Astrocyte (in vitro differentiated cells and primary cell): ENCODE data around the gene ATP2B2. TPM values are rescaled to one million over a fixed set of nuclear protein-coding genes. Genes with fewer than 3 reads are reported as not detected.

Experiments
- DNase-seq: peaks from one replicate; pipeline ENCODE4 v3.0.0-alpha.2; 2010; ENCODE audit warnings: low read depth
- FAIRE-seq: peaks from 2 replicates; lab custom pipeline; 2011; peaks lifted over from hg19 to GRCh38; lab: Jason Lieb, UNC
- H2AFZ ChIP-seq: 2 replicates; pipeline ENCODE4 v1.6.0; 2012; ENCODE audit warnings: low read depth, low read length, inconsistent platforms
- H3K27ac ChIP-seq: 2 replicates; pipeline ENCODE4 v1.5.1; 2011; ENCODE audit warnings: low read depth, low read length, inconsistent platforms
- H3K27me3 ChIP-seq: 2 replicates; pipeline ENCODE4 v1.6.0; 2011; ENCODE audit warnings: low read length, inconsistent platforms; ENCODE audit not compliant: insufficient read depth
- H3K36me3 ChIP-seq: 2 replicates; pipeline ENCODE4 v1.5.1; 2011; ENCODE audit warnings: low read length, inconsistent platforms; ENCODE audit not compliant: insufficient read depth
- H3K4me1 ChIP-seq: 2 replicates; pipeline ENCODE4 v1.5.1; 2011; ENCODE audit warnings: low read length, inconsistent platforms; ENCODE audit not compliant: insufficient read depth
- H3K4me2 ChIP-seq: 2 replicates; pipeline ENCODE4 v1.6.0; 2012; ENCODE audit warnings: low read length, inconsistent platforms
- H3K4me3 ChIP-seq: 2 replicates; pipeline ENCODE4 v1.5.1; 2011; ENCODE audit warnings: low read depth, mild to moderate bottlenecking, low read length, inconsistent platforms; ENCODE audit not compliant: insufficient read depth
- H3K79me2 ChIP-seq: 2 replicates; pipeline ENCODE4 v1.6.0; 2012; ENCODE audit warnings: mild to moderate bottlenecking, low read length, inconsistent platforms; ENCODE audit not compliant: insufficient read depth
- H3K9ac ChIP-seq: 2 replicates; pipeline ENCODE4 v1.6.0; 2012; ENCODE audit warnings: mild to moderate bottlenecking, low read length, inconsistent platforms
- H3K9me3 ChIP-seq: 2 replicates; pipeline ENCODE4 v1.5.1; 2012; ENCODE audit warnings: low read depth, mild to moderate bottlenecking, low read length, inconsistent platforms; ENCODE audit not compliant: insufficient read depth
- H4K20me1 ChIP-seq: 2 replicates; pipeline ENCODE4 v1.6.0; 2012; ENCODE audit warnings: low read length, inconsistent platforms; ENCODE audit not compliant: insufficient read depth
- H3K27ac Mint-ChIP-seq: one replicate; pipeline ENCODE4 v1.8.0; 2021; ENCODE audit warnings: mild to moderate bottlenecking, mixed read lengths; ENCODE audit not compliant: unreplicated experiment
- H3K27me3 Mint-ChIP-seq: one replicate; pipeline ENCODE4 v1.8.0; 2021; ENCODE audit warnings: low read depth, mixed read lengths; ENCODE audit not compliant: unreplicated experiment
- H3K36me3 Mint-ChIP-seq: one replicate; pipeline ENCODE4 v1.8.0; 2021; ENCODE audit warnings: low read depth, mixed read lengths; ENCODE audit not compliant: unreplicated experiment
- H3K4me1 Mint-ChIP-seq: one replicate; pipeline ENCODE4 v1.8.0; 2021; ENCODE audit warnings: low read depth, mixed read lengths; ENCODE audit not compliant: unreplicated experiment
- H3K4me3 Mint-ChIP-seq: one replicate; pipeline ENCODE4 v1.8.0; 2021; ENCODE audit warnings: mild to moderate bottlenecking, moderate library complexity, mixed read lengths; ENCODE audit not compliant: unreplicated experiment
- H3K9me3 Mint-ChIP-seq: one replicate; pipeline ENCODE4 v1.8.0; 2021; ENCODE audit warnings: mild to moderate bottlenecking, mixed read lengths; ENCODE audit not compliant: unreplicated experiment
- CTCF ChIP-seq: IDR thresholded peaks from 2 replicates; pipeline ENCODE4 v1.5.1; 2011; ENCODE audit warnings: low read depth, mild to moderate bottlenecking, inconsistent platforms, low read length, moderate library complexity; ENCODE audit not compliant: insufficient read depth
- EZH2 ChIP-seq: IDR thresholded peaks from 2 replicates; pipeline ENCODE4 v1.6.1; 2012; ENCODE audit warnings: mild to moderate bottlenecking, low read length, inconsistent platforms; ENCODE audit not compliant: insufficient read depth
- total RNA-seq: library from RNA; stranded (reverse); gene quantifications from 2 replicates; pipeline ENCODE4 v1.2.1, GENCODE V29; 2021

ATP2B2 gene
- total RNA-seq, 1 donor from 2014 or later: 0.05 TPM

GRCh38 chr3:10432931-10433330 is 72.5 kb downstream of the ATP2B2 start:
- H3K36me3 Mint-ChIP-seq: no peaks in the 10 kb centered on the region
- Histone ChIP-seq H3K9ac (no peak overlapping the region), H3K4me2 (no peak overlapping the region), H3K27me3 (peaks cover 3% of the 10 kb centered on the region), H4K20me1 (no peaks in the 10 kb centered on the region), H3K79me2 (no peaks in the 10 kb centered on the region), H3K27ac (no peak overlapping the region), H3K4me3 (no peak overlapping the region), H3K4me1 (peaks cover 18% of the 10 kb centered on the region), H3K36me3 (no peaks in the 10 kb centered on the region), H3K9me3 (no peaks in the 10 kb centered on the region), H2AFZ (no peak overlapping the region)
- H3K27ac Mint-ChIP-seq: no peak overlapping the region
- no peak overlapping the region for H3K4me3 Mint-ChIP-seq
- DNase-seq: no peak
- TF ChIP-seq EZH2: no peak
- TF ChIP-seq CTCF: no peak
- peaks cover 20% of the 10 kb centered on the region for H3K4me1 Mint-ChIP-seq
- no peak for FAIRE-seq
- peaks cover 4% of the 10 kb centered on the region for H3K9me3 Mint-ChIP-seq
- peaks cover 34% of the 10 kb centered on the region for H3K27me3 Mint-ChIP-seq

- Histone ChIP-seq H3K79me2 (no peaks in the 10 kb centered on the region), H4K20me1 (no peaks in the 10 kb centered on the region), H3K4me2 (no peak overlapping the region), H3K9ac (no peak overlapping the region), H3K9me3 (no peaks in the 10 kb centered on the region), H3K27ac (no peak overlapping the region), H2AFZ (no peak overlapping the region), H3K4me1 (peaks cover 12% of the 10 kb centered on the region), H3K36me3 (no peaks in the 10 kb centered on the region), H3K4me3 (no peak overlapping the region), H3K27me3 (peaks cover 3% of the 10 kb centered on the region)
- H3K4me3 Mint-ChIP-seq: no peak overlapping the region
- FAIRE-seq (no peak), DNase-seq (no peak)
- peaks cover 15% of the 10 kb centered on the region for H3K4me1 Mint-ChIP-seq
- H3K27me3 Mint-ChIP-seq: peaks cover 37% of the 10 kb centered on the region
- H3K9me3 Mint-ChIP-seq: peaks cover 4% of the 10 kb centered on the region
- H3K27ac Mint-ChIP-seq: no peak overlapping the region
- no peaks in the 10 kb centered on the region for H3K36me3 Mint-ChIP-seq
- TF ChIP-seq EZH2 (no peak), CTCF (no peak)
Measured at GRCh38 chr3:10432156-10432845, 73.1 kb downstream of the ATP2B2 start.

GRCh38 chr3:10430805-10431204 is 74.6 kb downstream of the ATP2B2 start:
- peaks cover 46% of the 10 kb centered on the region for H3K27me3 Mint-ChIP-seq
- Histone ChIP-seq H4K20me1 (no peaks in the 10 kb centered on the region), H3K27ac (no peak overlapping the region), H3K9ac (no peak overlapping the region), H3K4me3 (no peak overlapping the region), H3K4me2 (no peak overlapping the region), H3K9me3 (no peaks in the 10 kb centered on the region), H3K36me3 (no peaks in the 10 kb centered on the region), H3K79me2 (no peaks in the 10 kb centered on the region), H3K27me3 (peaks cover 3% of the 10 kb centered on the region), H2AFZ (no peak overlapping the region), H3K4me1 (no peaks in the 10 kb centered on the region)
- H3K4me3 Mint-ChIP-seq: no peak overlapping the region
- no peak for DNase-seq
- no peaks in the 10 kb centered on the region for H3K36me3 Mint-ChIP-seq
- H3K9me3 Mint-ChIP-seq: peaks cover 4% of the 10 kb centered on the region
- TF ChIP-seq CTCF (no peak), EZH2 (no peak)
- H3K4me1 Mint-ChIP-seq: peaks cover 6% of the 10 kb centered on the region
- no peak for FAIRE-seq
- no peak overlapping the region for H3K27ac Mint-ChIP-seq
